Hepatocyte (in vitro differentiated cells): ENCODE measurements around the gene PTPN1. TPM values are rescaled to one million over a fixed set of nuclear protein-coding genes. Genes with fewer than 3 reads are reported as not detected.

Source experiments
- DNase-seq: peaks from one replicate; pipeline ENCODE4 v3.0.0-alpha.2; 2016; ENCODE audit warnings: low spot score
- H2AFZ ChIP-seq: fragments of 200-600 bp; sonication (generic); 2 replicates; pipeline ENCODE4 v1.6.0; 2016; ENCODE audit warnings: antibody characterized with exemption, mild to moderate bottlenecking
- H3K27ac ChIP-seq: fragments of 200-600 bp; sonication (generic); 2 replicates; pipeline ENCODE4 v1.5.1; 2016; ENCODE audit warnings: mild to moderate bottlenecking
- H3K27me3 ChIP-seq: fragments of 200-600 bp; sonication (generic); 2 replicates; pipeline ENCODE4 v1.6.1; 2016
- H3K36me3 ChIP-seq: fragments of 200-600 bp; sonication (generic); replicated peaks from 2 replicates; pipeline ENCODE4 v1.5.1; 2016; ENCODE audit warnings: low read depth; ENCODE audit not compliant: insufficient read depth
- H3K4me1 ChIP-seq: fragments of 200-600 bp; sonication (generic); 2 replicates; pipeline ENCODE4 v1.5.1; 2016; ENCODE audit warnings: mild to moderate bottlenecking, moderate library complexity; ENCODE audit not compliant: insufficient read depth
- H3K4me2 ChIP-seq: fragments of 200-600 bp; sonication (generic); 2 replicates; pipeline ENCODE4 v1.6.0; 2016
- H3K4me3 ChIP-seq: fragments of 200-600 bp; sonication (generic); 2 replicates; pipeline ENCODE4 v1.5.1; 2016; ENCODE audit warnings: mild to moderate bottlenecking
- H3K79me2 ChIP-seq: fragments of 200-600 bp; sonication (generic); 2 replicates; pipeline ENCODE4 v1.6.0; 2017; ENCODE audit warnings: mild to moderate bottlenecking
- H3K9me2 ChIP-seq: fragments of 200-600 bp; sonication (generic); replicated peaks from 2 replicates; pipeline ENCODE4 v1.6.0; 2017; ENCODE audit warnings: mild to moderate bottlenecking; ENCODE audit not compliant: insufficient read depth
- H3K9me3 ChIP-seq: fragments of 200-600 bp; sonication (generic); 2 replicates; pipeline ENCODE4 v1.5.1; 2016; ENCODE audit warnings: low read depth, mild to moderate bottlenecking
- H4K20me1 ChIP-seq: fragments of 200-600 bp; sonication (generic); 2 replicates; pipeline ENCODE4 v1.6.0; 2016; ENCODE audit warnings: mild to moderate bottlenecking; ENCODE audit not compliant: insufficient read depth, poor library complexity, severe bottlenecking
- EZH2 ChIP-seq: fragments of 200-600 bp; sonication (generic); IDR thresholded peaks from 2 replicates; pipeline ENCODE4 v1.6.1; 2016; ENCODE audit warnings: antibody characterized with exemption, mild to moderate bottlenecking, borderline replicate concordance
- EZH2phosphoT487 ChIP-seq: fragments of 200-600 bp; sonication (generic); IDR thresholded peaks from one replicate; pipeline ENCODE4 v1.6.1; 2018; ENCODE audit warnings: antibody characterized with exemption, mild to moderate bottlenecking, low read depth, moderate library complexity; ENCODE audit not compliant: unreplicated experiment, severe bottlenecking
- WGBS: methylation state at CpG from one replicate; pipeline ENCODE4 v1.1.6; 2016; ENCODE audit warnings: low lambda C conversion rate; ENCODE audit errors: missing lambda C conversion rate; 5-methylcytosine and 5-hydroxymethylcytosine counted together
- polyA plus RNA-seq: library from polyadenylated mRNA; unstranded; fragments of >200 nt; fragmentation: Nextera tagmentation; extraction: Ambion mirVana; gene quantifications from 2 replicates; pipeline ENCODE4 v1.2.1, GENCODE V29; 2016
- total RNA-seq: library from RNA; depleted of rRNA; stranded (reverse); fragments of >200 nt; gene quantifications from 2 replicates; pipeline ENCODE4 v1.2.3, GENCODE V29; 2014
- TF ChIP-seq, protein P1 (sequence below): fragments of 200-600 bp; sonication (generic); IDR thresholded peaks from 2 replicates; pipeline ENCODE4 v1.5.1; 2016; ENCODE audit warnings: antibody characterized with exemption, mild to moderate bottlenecking; ENCODE audit not compliant: poor library complexity

PTPN1 gene
- total and polyA plus RNA-seq, 2 experiments from 2014 or later: 22.0 to 32.1 TPM

DNA sequence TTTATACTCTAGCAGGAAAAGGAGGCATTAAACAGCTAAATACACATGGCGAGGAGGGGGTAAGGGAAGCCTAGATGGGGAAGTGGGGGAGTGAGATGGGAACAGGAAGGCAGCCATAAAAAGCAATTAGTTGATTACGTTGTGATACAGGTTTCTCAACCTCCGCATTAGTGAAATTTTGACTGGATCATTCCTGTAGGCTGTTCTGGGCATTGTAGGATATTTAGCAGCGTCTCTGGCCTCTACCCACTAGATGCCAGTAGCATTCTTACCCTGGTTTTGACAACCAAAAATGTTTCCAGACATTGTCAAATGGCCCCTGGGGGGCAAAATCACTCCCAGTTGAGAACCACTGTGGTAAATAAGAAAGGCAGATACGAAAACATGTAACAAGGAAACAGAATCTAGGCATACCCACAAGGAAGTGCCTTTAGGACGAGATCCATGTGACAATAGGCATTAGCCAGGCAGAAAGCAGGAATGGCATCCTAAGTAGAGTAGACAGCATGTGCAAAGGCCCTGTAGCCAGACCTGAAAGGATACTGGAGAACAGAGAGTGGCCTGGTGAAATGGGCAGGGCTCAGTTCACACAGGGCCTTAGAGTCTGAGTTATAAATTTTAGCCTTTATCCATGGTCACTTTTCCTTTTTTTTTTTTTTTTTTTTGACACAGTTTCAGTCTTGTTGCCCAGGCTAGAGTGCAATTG, 25.8 kb upstream of the PTPN1 start:
- 79% methylated on average over 6 of the region's 6 CpGs for WGBS
- Histone ChIP-seq H3K4me2 (peak overlapping the region; percentile 59), H3K79me2 (no peaks in the 10 kb centered on the region), H4K20me1 (no peaks in the 10 kb centered on the region), H3K27me3 (no peaks in the 10 kb centered on the region), H3K4me1 (no peaks in the 10 kb centered on the region), H3K9me2 (no peaks in the 10 kb centered on the region), H3K27ac (no peak overlapping the region), H3K4me3 (no peak overlapping the region), H3K36me3 (no peaks in the 10 kb centered on the region), H2AFZ (no peak overlapping the region), H3K9me3 (no peaks in the 10 kb centered on the region)
- TF ChIP-seq EZH2: no peak
- DNase-seq: no peak

- no peak for DNase-seq
- H3K27me3 ChIP-seq: no peaks in the 10 kb centered on the region
- no peaks in the 10 kb centered on the region for H3K79me2 ChIP-seq
- no peak overlapping the region for H2AFZ ChIP-seq
- no peaks in the 10 kb centered on the region for H3K9me3 ChIP-seq
- no peak overlapping the region for H3K27ac ChIP-seq
- H3K36me3 ChIP-seq: no peaks in the 10 kb centered on the region
- 79% methylated on average over 4 of the region's 4 CpGs for WGBS
- no peaks in the 10 kb centered on the region for H4K20me1 ChIP-seq
- no peaks in the 10 kb centered on the region for H3K4me1 ChIP-seq
- H3K9me2 ChIP-seq: no peaks in the 10 kb centered on the region
- no peak overlapping the region for H3K4me3 ChIP-seq
- H3K4me2 ChIP-seq: no peak overlapping the region
- TF ChIP-seq, protein P1, sequence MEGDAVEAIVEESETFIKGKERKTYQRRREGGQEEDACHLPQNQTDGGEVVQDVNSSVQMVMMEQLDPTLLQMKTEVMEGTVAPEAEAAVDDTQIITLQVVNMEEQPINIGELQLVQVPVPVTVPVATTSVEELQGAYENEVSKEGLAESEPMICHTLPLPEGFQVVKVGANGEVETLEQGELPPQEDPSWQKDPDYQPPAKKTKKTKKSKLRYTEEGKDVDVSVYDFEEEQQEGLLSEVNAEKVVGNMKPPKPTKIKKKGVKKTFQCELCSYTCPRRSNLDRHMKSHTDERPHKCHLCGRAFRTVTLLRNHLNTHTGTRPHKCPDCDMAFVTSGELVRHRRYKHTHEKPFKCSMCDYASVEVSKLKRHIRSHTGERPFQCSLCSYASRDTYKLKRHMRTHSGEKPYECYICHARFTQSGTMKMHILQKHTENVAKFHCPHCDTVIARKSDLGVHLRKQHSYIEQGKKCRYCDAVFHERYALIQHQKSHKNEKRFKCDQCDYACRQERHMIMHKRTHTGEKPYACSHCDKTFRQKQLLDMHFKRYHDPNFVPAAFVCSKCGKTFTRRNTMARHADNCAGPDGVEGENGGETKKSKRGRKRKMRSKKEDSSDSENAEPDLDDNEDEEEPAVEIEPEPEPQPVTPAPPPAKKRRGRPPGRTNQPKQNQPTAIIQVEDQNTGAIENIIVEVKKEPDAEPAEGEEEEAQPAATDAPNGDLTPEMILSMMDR: no peak
- TF ChIP-seq EZH2 (no peak), EZH2phosphoT487 (no peak)
These were observed 22.8 kb upstream of the PTPN1 start for GRCh38 chr20:50487397-50487796.

GRCh38 chr20:50488236-50488806, 21.9 kb upstream of the PTPN1 start:
- Histone ChIP-seq H3K9me2 (no peaks in the 10 kb centered on the region), H4K20me1 (no peaks in the 10 kb centered on the region), H3K36me3 (no peaks in the 10 kb centered on the region), H3K27me3 (no peaks in the 10 kb centered on the region), H2AFZ (no peak overlapping the region), H3K4me1 (no peaks in the 10 kb centered on the region), H3K4me2 (no peak overlapping the region), H3K79me2 (no peaks in the 10 kb centered on the region), H3K27ac (no peak overlapping the region), H3K4me3 (no peak overlapping the region), H3K9me3 (no peaks in the 10 kb centered on the region)
- WGBS: 87% methylated on average over 10 of the region's 10 CpGs
- TF ChIP-seq, protein P1: no peak
- no peak for TF ChIP-seq EZH2phosphoT487
- TF ChIP-seq EZH2: no peak
- no peak for DNase-seq

GRCh38 chr20:50491168-50491567, 19.0 kb upstream of the PTPN1 start:
- no peak for DNase-seq

More at GRCh38 chr20:50491168-50491567, 19.0 kb upstream of the PTPN1 start:
- H3K27ac ChIP-seq: no peak overlapping the region
- no peaks in the 10 kb centered on the region for H3K9me3 ChIP-seq
- H3K27me3 ChIP-seq: no peaks in the 10 kb centered on the region
- H3K36me3 ChIP-seq: no peaks in the 10 kb centered on the region
- no peaks in the 10 kb centered on the region for H4K20me1 ChIP-seq
- H3K4me3 ChIP-seq: no peak overlapping the region
- no peaks in the 10 kb centered on the region for H3K79me2 ChIP-seq
- WGBS: 79% methylated on average over 1 of the region's 1 CpG
- no peak overlapping the region for H2AFZ ChIP-seq
- no peaks in the 10 kb centered on the region for H3K4me1 ChIP-seq
- no peak for TF ChIP-seq EZH2
- H3K9me2 ChIP-seq: no peaks in the 10 kb centered on the region
- no peak overlapping the region for H3K4me2 ChIP-seq
